Measurements from ENCODE around the gene PSD2.
A peak's percentile ranks its signal among the peaks of the same experiment; 100 is the strongest.

PSD2 gene

GRCh38 chr5:139808481-139809330, 13.1 kb downstream of the PSD2 start:
- peak; percentile 71 for DNase-seq (ENCODE audit: extremely low spot score)
- ChIA-PET CTCF (no interaction called here), POLR2A (no interaction called here)
- no peak for TF ChIP-seq CTCF (IDR thresholded peaks at IDR 0.05; ENCODE audit: control extremely low read depth, extremely low read depth, low read depth, missing control alignments)

GRCh38 chr5:139809331-139809810, 13.8 kb downstream of the PSD2 start:
- DNase-seq (ENCODE audit: extremely low spot score), result no peak
- TF ChIP-seq CTCF (IDR thresholded peaks at IDR 0.05; ENCODE audit: control extremely low read depth, extremely low read depth, low read depth, missing control alignments), result no peak
- POLR2A ChIA-PET, result no interaction called here
- CTCF ChIA-PET, result interaction anchor here (0.7 to 2.4 kb wide), 3 partner anchors 22 to 159 kb away, joined by 3 to 6 read pairs (median 4); no protein-coding TSS in a partner anchor

GRCh38 chr5:139810341-139811273, 15.0 kb downstream of the PSD2 start:
- ChIA-PET CTCF (interaction anchor here (1.1 to 2.4 kb wide), 5 partner anchors 13 to 158 kb away, joined by 3 to 8 read pairs (median 4); no protein-coding TSS in a partner anchor), POLR2A (no interaction called here)
- DNase-seq (ENCODE audit: extremely low spot score), result no peak
- TF ChIP-seq CTCF (IDR thresholded peaks at IDR 0.05; ENCODE audit: control extremely low read depth, extremely low read depth, low read depth, missing control alignments), result no peak

- ChIA-PET CTCF (interaction anchor here (1.1 to 2.4 kb wide), 6 partner anchors 14 to 157 kb away, joined by 3 to 8 read pairs (median 6); no protein-coding TSS in a partner anchor), POLR2A (no interaction called here)
- no peak for TF ChIP-seq CTCF (IDR thresholded peaks at IDR 0.05; ENCODE audit: control extremely low read depth, extremely low read depth, low read depth, missing control alignments)
- DNase-seq (ENCODE audit: extremely low spot score), result no peak
These were observed 15.6 kb downstream of the PSD2 start for GRCh38 chr5:139811274-139811607.

- CTCF ChIA-PET, result interaction anchor here (1.1 to 2.7 kb wide), 5 partner anchors 15 to 157 kb away, joined by 3 to 10 read pairs (median 6); no protein-coding TSS in a partner anchor
- POLR2A ChIA-PET, result no interaction called here
- TF ChIP-seq CTCF (IDR thresholded peaks at IDR 0.05; ENCODE audit: control extremely low read depth, extremely low read depth, low read depth, missing control alignments), result no peak
- no peak for DNase-seq (ENCODE audit: extremely low spot score)
These were observed 16.7 kb downstream of the PSD2 start for GRCh38 chr5:139812323-139812722.

Measured in GM10248 (cell line).